Stimulated activated CD4-positive, alpha-beta T cell treated with anti-CD3 and anti-CD28 coated beads, Interleukin-2, amount 100 ng/mL, for 4 hours (primary cell): ENCODE data around the gene ANO5.

Source experiments
- DNase-seq: peaks from one replicate; pipeline ENCODE4 v3.0.0-alpha.2; 2020; ENCODE audit warnings: low read depth

The ANO5 gene

GRCh38 chr11:22192642-22193347 is at the start of gene ANO5:
Gene ANO5 (plus strand): TSS chr11:22193085. CDS start chr11:22193493, 408 bp downstream.
- no peak for DNase-seq

- DNase-seq = no peak
Observed at GRCh38 chr11:22151649-22152197, 41.2 kb upstream of the ANO5 start.

- DNase-seq = no peak
Observed at GRCh38 chr11:22157531-22157930, 35.4 kb upstream of the ANO5 start.

GRCh38 chr11:22161489-22161888 is 31.4 kb upstream of the ANO5 start:
- no peak for DNase-seq

GRCh38 chr11:22162756-22163155 is 30.1 kb upstream of the ANO5 start:
- DNase-seq = no peak

GRCh38 chr11:22163394-22163797 is 29.5 kb upstream of the ANO5 start:
- no peak for DNase-seq

- no peak for DNase-seq
Observed at GRCh38 chr11:22165087-22165486, 27.8 kb upstream of the ANO5 start.

GRCh38 chr11:22165759-22166513 is 26.9 kb upstream of the ANO5 start:
- no peak for DNase-seq

- DNase-seq = no peak
Observed at GRCh38 chr11:22169833-22170232, 23.1 kb upstream of the ANO5 start.

GRCh38 chr11:22173532-22173931 is 19.4 kb upstream of the ANO5 start:
- DNase-seq = no peak

- DNase-seq = no peak
Observed at GRCh38 chr11:22177186-22177585, 15.7 kb upstream of the ANO5 start.

- no peak for DNase-seq
Observed at GRCh38 chr11:22179626-22180025, 13.3 kb upstream of the ANO5 start.

GRCh38 chr11:22180131-22180530 is 12.8 kb upstream of the ANO5 start:
- DNase-seq = no peak

GRCh38 chr11:22189660-22190059 is 3.2 kb upstream of the ANO5 start:
- no peak for DNase-seq

- DNase-seq = no peak
Observed at GRCh38 chr11:22190827-22191463, 1.9 kb upstream of the ANO5 start.

- DNase-seq = no peak
Observed at GRCh38 chr11:22192289-22192641, 620 bp upstream of the ANO5 start.

GRCh38 chr11:22193348-22194051 is 615 bp downstream of the ANO5 start:
- DNase-seq = no peak

- no peak for DNase-seq
Observed at GRCh38 chr11:22194306-22194705, 1.4 kb downstream of the ANO5 start.

- no peak for DNase-seq
Observed at GRCh38 chr11:22194907-22195306, 2.0 kb downstream of the ANO5 start.

GRCh38 chr11:22197139-22198005 is 4.5 kb downstream of the ANO5 start:
- no peak for DNase-seq

- DNase-seq = no peak
Observed at GRCh38 chr11:22199243-22199642, 6.4 kb downstream of the ANO5 start.
